GM21423 (cell line): Measurements from ENCODE around the gene HOXB4.

Source experiments
- ATAC-seq: cut with Tn5 transposase; IDR thresholded peaks from one replicate; pipeline ENCODE4 v1.9.1; 2021; ENCODE audit warnings: mild to moderate bottlenecking, moderate library complexity; ENCODE audit not compliant: unreplicated experiment

The HOXB4 gene

GRCh38 chr17:48601539-48602425 is 23.6 kb upstream of the HOXB4 start:
- ATAC-seq, result no peak

DNA sequence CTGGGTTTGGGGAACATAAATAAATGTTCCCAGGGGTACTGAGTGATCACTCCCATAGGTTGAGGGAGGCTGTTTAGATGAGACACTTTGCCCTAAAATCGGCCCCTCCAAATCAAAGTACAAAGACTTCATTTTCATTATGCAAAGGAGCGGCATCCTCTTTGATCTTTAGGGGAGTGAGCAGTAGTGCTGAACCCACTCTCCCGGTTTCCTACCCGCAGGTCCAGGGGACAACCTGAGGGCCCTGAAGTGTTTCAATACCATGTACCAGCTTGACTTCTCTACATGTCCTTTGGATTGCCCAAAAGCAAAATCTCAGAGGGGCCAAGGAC is 23.0 kb upstream of the HOXB4 start:
- ATAC-seq, result no peak

DNA sequence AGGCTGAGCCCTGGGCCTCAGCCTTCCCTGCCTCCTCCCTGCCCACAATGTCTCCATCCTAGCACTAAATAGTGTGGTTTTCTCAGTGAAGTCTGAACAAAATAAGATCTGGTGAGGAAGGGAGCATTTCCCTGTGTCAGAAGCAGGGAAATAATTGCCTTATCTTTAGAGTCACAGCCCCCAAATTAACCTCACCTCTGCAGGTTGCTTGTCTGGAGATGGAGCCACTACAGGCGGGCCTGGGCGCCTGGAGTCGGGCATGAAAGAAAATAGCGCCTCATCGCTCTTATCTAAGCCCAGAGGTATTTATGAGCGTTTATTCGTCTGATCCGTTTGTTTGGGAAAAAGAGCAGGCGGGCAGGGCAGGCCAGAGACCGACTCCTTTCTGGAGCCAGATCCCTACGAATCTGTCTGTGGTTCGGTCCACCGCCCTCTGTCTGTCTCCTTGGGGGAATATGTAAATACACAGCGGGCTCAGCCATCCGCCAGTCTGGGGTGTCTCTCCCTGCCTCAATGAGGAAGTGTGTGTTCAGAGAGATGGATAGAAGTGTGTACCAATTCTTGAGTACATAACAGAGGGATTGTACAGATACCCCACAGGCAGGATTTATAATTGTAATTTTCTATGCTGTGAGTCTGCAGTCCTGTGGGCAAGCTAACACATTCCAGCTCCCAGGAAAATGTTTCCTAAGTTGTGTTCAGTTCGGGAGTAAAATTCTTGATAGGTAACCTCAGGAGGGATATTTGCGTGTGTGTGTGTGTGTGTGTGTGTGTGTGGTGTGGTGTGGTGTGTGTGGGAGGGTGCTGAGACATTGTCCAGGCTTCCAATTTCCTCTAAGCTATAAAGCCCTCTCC is 22.3 kb upstream of the HOXB4 start:
- ATAC-seq, result no peak

DNA sequence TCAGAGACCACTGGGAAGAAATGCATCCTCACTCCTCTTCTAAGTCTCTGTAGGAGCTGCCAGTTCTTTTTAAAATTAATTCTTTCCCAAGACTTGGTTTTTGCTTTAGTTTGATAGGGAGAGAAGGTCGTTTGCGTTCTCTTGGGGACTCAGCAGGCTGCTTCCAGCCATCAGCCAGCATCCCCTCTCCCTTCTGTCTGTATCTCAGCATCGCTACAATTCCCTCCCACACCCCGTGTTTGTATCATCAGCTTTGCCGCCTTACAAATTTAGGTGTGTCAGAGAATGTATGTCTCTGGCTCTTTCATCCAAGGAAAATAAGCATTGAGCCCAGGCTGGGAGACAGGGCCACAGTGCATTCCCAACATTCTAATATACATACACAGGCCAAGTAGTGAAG is 21.2 kb upstream of the HOXB4 start:
- no peak for ATAC-seq

DNA sequence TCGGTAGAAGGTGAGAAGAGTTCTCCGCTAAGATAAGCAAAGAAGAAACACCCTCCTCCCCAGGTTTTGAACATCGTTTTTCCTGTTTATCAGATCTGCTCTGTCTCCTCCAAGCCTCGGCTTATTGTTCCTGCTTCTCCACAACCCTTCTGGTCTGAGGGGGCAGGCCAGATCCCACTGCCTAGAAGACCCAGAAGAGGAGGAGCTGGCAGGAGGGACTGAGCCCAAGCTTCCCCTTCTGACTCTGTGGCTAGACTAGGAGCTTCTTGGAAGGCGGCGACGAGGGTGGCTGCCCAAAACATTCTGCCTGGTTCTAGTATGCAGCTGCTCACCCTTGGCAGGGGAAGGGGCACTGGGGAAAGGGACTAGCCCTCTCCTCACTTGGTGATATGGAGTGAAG is 20.6 kb upstream of the HOXB4 start:
- ATAC-seq, result no peak

- ATAC-seq, result no peak
These were observed 19.9 kb upstream of the HOXB4 start for GRCh38 chr17:48597778-48598631.

DNA sequence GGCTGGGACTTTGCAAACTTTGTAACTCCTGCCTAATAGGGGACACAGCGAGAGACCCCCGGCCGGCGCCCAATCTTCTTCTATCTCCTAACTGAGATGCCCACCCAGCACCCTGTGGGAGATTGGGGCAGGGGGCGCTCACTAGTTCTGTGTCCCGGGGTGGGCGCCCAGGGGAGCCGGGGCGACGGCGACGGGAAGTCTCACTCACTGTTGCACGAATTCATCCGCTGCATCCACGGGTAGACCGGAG is 19.3 kb upstream of the HOXB4 start:
- no peak for ATAC-seq

- no peak for ATAC-seq
These were observed 18.8 kb upstream of the HOXB4 start for GRCh38 chr17:48596735-48597527.

GRCh38 chr17:48596000-48596734 is 18.0 kb upstream of the HOXB4 start:
- no peak for ATAC-seq

- ATAC-seq, result no peak
These were observed 17.3 kb upstream of the HOXB4 start for GRCh38 chr17:48595278-48595999.

DNA sequence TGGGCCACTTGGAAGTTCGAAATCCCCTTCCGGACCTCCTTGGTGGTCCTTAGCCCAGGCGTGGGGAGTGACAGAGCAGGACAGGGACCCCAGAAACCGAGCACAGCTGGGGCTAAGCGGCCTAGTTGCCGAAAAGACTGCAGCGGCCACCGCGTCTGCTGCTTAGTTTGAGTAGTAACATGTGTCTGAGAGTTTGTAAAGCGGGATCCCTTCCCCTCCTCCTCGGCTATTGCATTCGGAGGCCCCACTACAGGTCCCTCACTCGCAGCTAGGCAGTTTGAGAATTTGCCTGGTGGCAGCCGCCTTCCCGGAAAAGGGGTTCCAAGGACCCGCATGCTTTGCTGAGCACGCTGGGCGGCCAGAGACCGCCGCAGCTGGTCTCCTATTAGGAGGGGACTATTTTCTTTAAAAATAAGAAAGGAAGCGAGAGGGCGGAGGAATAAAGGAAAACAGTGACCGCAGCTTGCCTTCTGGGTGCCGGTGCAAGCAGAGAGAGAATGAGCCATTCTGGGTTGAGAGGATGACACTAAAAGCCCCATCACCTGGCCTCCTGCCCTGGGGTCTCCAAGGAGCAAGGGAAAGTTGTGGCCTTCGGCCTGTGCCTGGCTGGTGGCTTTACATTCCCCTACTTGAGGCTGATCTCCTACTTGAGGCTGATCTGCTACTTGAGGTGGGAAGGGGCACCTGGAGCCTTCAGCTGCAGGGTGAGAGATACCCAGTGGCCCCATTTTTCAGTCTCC is 16.6 kb upstream of the HOXB4 start:
- no peak for ATAC-seq

- ATAC-seq, result no peak
These were observed 15.8 kb upstream of the HOXB4 start for GRCh38 chr17:48593840-48594537.

DNA sequence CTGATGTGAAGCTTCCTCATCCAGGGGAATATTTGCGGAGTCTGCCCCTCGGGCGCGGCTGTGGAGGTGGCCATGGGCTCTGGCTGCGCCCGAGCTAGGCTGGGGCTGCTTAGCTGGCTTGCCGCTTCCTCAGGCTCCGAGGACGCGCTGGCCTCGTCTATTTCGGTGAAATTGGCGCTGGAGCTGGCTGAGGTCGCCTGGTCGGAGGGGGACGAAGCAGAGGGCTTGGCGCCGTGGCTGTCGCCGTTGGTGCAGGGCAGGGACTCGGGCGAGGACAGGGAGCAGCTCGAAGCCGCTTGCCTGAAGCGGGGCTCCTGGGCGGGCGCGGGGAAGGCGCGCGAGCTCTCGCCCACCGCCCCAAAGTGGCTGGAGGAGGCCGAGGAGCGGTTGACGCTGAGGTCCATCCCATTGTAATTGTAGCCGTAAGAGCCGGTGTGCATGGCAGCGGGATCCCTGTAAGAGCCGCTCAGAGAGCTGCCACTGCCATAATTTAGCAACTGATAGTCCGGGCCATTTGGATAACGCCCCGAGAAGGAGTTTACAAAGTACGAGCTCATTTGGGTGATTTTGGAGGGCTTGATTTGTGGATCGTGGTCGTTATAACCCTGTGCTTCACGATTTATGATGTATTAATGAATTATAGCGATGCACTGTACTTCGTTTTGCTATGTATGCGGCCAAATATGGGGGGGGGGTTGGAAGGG is 15.1 kb upstream of the HOXB4 start, which contains the start of gene HOXB5:
Gene HOXB5, minus strand, starts transcription at position 654 of the 704 bp plus-strand sequence. Its CDS starts 97 bp downstream, at position 557.
- no peak for ATAC-seq

- ATAC-seq, result no peak
These were observed 14.4 kb upstream of the HOXB4 start for GRCh38 chr17:48592577-48592976.

- no peak for ATAC-seq
These were observed 13.9 kb upstream of the HOXB4 start for GRCh38 chr17:48592057-48592514.

- ATAC-seq, result no peak
These were observed 13.3 kb upstream of the HOXB4 start for GRCh38 chr17:48591255-48592056.
